Adrenal gland (tissue), 5 donors: ENCODE results near the gene PIP5K1C.

Experiments used
- CTCF ChIP-seq, 6 experiments: fragments of 450-650 bp in 4 of 6; fragments of 200-600 bp in 2 of 6; sonication (generic) in 1 of 6; IDR thresholded peaks; 1 replicate in 5 of 6; 2 replicates in 1 of 6; pipeline versions ENCODE4 v1.5.1 to v1.8.0; 2016 to 2021; ENCODE audit warnings: antibody characterized with exemption in 6 of 6, mild to moderate bottlenecking in 2 of 6, moderate library complexity in 1 of 6
- POLR2A ChIP-seq, 2 donors: fragments of 450-650 bp; IDR thresholded peaks; one replicate each; pipeline ENCODE4 v1.6.1; 2017; ENCODE audit warnings: antibody characterized with exemption in 2 of 2, mild to moderate bottlenecking in 2 of 2, moderate library complexity in 1 of 2
- donor health status: DM: no; HTN: no; CAD: no.

GRCh38 chr19:3656747-3657394 lies 43.4 kb downstream of the PIP5K1C start:
- no peak for TF ChIP-seq CTCF (IDR thresholded peaks at IDR 0.05)
- no peak for TF ChIP-seq POLR2A (IDR thresholded peaks at IDR 0.05)
